Stimulated activated CD8-positive, alpha-beta memory T cell treated with anti-CD3 and anti-CD28 coated beads, Interleukin-2, amount 100 ng/mL, for 1 hour (primary cell): ENCODE data around the gene PPP4R3B.

Experiments
- DNase-seq, 2 donors: peaks; one replicate each; pipeline ENCODE4 v3.0.0-alpha.2; 2020; ENCODE audit warnings: low read depth in 2 of 2

Gene PPP4R3B

GRCh38 chr2:55518841-55519165 lies 98.6 kb downstream of the PPP4R3B start:
- no peak for DNase-seq

- DNase-seq, result no peak
These were observed 105.8 kb downstream of the PPP4R3B start for GRCh38 chr2:55511508-55512124.

DNA sequence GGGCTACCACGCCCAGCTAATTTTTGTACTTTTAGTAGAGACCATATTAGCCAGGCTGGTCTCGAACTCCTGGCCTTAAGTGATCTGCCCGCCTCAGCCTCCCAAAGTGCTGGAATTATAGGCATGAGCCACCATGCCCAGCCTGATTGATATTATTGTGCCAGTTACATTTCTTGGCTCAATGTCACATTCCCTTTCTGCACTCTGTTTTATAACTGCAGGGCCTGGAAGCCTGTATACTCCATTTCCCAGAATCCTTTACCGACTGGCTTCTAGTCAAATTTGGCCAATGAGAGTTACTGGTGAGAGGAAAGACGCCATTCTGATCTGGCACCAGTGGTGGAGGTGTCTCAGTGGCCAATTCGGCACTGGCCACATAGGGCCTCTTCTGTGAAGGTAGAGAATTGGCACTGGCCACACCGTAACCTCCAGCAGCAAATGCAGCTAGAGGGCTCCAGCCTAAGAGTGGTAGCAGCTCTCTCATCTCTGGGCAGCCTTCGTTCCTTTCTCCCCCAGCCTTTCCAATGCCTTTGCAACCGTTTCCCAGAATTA lies 114.8 kb downstream of the PPP4R3B start:
- no peak for DNase-seq

DNA sequence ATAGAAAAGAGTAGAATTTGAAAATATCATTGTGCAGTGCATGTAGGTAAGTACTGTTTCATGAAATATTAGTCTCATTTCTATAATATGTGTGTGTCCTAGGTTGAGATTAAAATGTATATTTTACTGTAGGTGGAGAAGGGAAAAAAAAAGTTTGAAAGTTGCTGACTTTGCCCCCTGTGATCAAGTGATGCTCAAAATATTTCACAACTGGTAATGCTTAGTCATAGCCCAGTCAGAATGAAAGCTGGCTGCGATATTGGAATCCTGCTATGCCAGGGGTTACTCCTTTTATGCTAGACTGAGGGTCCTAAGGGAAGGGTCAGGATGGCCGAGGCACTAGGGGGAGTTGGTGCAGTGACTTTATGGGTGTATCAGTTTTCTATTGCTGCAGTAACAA lies 117.4 kb downstream of the PPP4R3B start:
- no peak for DNase-seq

DNA sequence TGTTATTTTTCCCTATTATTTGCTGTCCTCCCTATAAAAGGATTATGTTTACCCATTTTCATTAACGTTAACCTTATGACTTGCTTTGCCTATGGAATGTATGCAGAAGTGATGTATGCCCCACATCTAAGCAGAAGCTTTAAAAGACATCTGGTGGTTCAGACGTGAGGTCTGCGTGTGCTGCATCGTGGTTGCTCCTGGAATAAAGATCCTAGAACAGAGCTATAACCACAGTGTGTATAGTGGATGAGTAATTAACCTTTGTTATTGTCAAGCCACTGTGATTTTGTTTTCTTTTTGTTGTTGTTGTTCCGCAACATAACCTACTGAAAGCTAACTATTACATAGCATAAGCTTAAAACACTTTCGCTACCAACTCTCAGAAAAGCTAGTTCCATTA lies 118.8 kb downstream of the PPP4R3B start:
- no peak for DNase-seq
